NT2/D1 (cell line): Measurements from ENCODE around the gene IFNAR1.

Source experiments
- YY1 ChIP-seq: IDR thresholded peaks from 2 replicates; pipeline ENCODE4 v1.6.1; 2011; ENCODE audit not compliant: insufficient read length, insufficient read depth
- ZNF274 ChIP-seq: IDR thresholded peaks from 2 replicates; pipeline ENCODE4 v1.6.1; 2011; ENCODE audit warnings: mild to moderate bottlenecking, low read depth, low read length

DNA sequence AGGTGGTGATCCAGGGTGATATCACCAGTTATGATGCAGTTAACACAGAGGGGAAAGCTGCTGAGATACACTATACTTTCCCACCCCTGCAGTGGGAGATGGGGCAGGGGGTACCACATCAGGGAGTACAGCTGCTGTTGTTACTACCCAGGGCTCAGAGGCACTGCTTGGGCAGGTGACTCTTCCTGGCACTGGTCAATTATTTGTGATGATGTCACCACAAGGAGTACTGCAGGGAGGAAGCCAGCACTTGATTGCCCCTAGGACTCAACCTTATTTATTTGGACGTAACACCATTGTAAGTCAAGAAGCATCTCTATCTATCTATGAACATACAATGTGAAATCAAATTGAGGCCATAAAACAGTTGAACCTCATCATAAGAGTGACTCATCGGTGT is 10.1 kb downstream of the IFNAR1 start:
- TF ChIP-seq ZNF274 = no peak
- TF ChIP-seq YY1 = no peak
